Memory B cell (primary cell): ENCODE measurements around the gene CAV3.

ENCODE experiments used
- ATAC-seq: fragments of 150-1000 bp; cut with Tn5 transposase; 2 replicates; pipeline ENCODE4 v1.10.0; 2021; ENCODE audit warnings: low read depth, mild to moderate bottlenecking, moderate library complexity
- DNase-seq, 2 donors: peaks; one replicate each; pipeline ENCODE4 v3.0.0; 2022; ENCODE audit warnings: low spot score in 2 of 2
- H3K27ac Mint-ChIP-seq: one replicate; pipeline ENCODE4 v1.8.0; 2022; ENCODE audit warnings: mild to moderate bottlenecking, moderate library complexity, mixed read lengths
- H3K27me3 Mint-ChIP-seq: one replicate; pipeline ENCODE4 v1.8.0; 2022; ENCODE audit warnings: mixed read lengths
- H3K36me3 Mint-ChIP-seq: one replicate; pipeline ENCODE4 v1.8.0; 2022; ENCODE audit warnings: mild to moderate bottlenecking, mixed read lengths
- H3K4me1 Mint-ChIP-seq: one replicate; pipeline ENCODE4 v1.8.0; 2022; ENCODE audit warnings: mixed read lengths
- H3K4me3 Mint-ChIP-seq: one replicate; pipeline ENCODE4 v1.8.0; 2022; ENCODE audit warnings: mild to moderate bottlenecking, moderate library complexity, mixed read lengths
- H3K9me3 Mint-ChIP-seq: one replicate; pipeline ENCODE4 v1.8.0; 2022; ENCODE audit warnings: mixed read lengths

Gene CAV3

GRCh38 chr3:8777201-8777977 is 43.8 kb downstream of the CAV3 start:
- Mint-ChIP-seq H3K27ac (no peak overlapping the region), H3K4me1 (peaks cover 4% of the 10 kb centered on the region), H3K9me3 (peaks cover 3% of the 10 kb centered on the region), H3K4me3 (no peak overlapping the region), H3K27me3 (peaks cover 18% of the 10 kb centered on the region), H3K36me3 (no peaks in the 10 kb centered on the region)
- no peak for ATAC-seq
- DNase-seq = no peak

- Mint-ChIP-seq H3K27me3 (peaks cover 16% of the 10 kb centered on the region), H3K27ac (no peak overlapping the region), H3K4me3 (no peak overlapping the region), H3K36me3 (no peaks in the 10 kb centered on the region), H3K9me3 (peaks cover 3% of the 10 kb centered on the region), H3K4me1 (peaks cover 4% of the 10 kb centered on the region)
- no peak for ATAC-seq
- DNase-seq = no peak
These were observed 44.3 kb downstream of the CAV3 start for GRCh38 chr3:8777978-8778267.

DNA sequence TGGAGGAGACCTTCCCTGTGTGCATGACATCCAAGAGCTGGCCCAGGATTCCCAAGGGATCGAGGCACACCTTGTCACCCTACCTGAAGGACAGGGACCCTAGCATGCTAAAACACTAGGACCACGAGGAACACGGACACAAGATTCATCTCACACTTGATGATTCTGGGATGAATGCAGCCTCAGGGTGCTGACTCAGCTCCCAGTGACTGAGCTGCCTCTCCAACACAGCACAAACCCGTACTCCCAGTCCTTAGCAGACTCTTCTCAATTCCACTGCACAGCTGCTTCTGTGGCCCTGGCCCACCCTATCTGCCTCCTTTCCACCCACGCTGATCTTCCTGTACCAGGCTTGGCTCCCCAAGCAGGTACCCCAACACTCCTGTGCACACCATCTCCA is 44.9 kb downstream of the CAV3 start:
- H3K4me1 Mint-ChIP-seq = peaks cover 4% of the 10 kb centered on the region
- no peak overlapping the region for H3K27ac Mint-ChIP-seq
- DNase-seq = no peak
- no peak overlapping the region for H3K4me3 Mint-ChIP-seq
- peaks cover 15% of the 10 kb centered on the region for H3K27me3 Mint-ChIP-seq
- ATAC-seq = no peak
- no peaks in the 10 kb centered on the region for H3K36me3 Mint-ChIP-seq
- H3K9me3 Mint-ChIP-seq = peaks cover under 1% of the 10 kb centered on the region

DNA sequence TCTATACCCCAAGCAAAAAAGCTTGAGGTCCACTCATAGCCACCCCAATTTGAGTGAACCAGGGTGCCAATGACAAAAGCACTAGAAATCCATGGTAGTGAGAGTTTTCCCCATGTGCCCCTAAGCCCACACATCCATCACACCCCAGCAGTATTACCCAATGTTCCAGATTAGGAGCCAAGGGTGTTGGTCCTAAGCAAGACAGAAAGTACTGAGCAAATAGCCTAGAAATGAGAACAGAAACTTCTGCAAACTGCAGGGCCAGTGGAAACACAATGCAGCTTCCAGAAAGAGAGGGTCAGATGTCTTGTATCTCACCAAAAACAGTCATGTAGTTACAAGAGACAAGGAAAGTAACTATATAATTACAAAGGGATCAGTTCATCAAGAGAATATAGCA is 46.7 kb downstream of the CAV3 start:
- ATAC-seq = no peak
- DNase-seq = no peak
- no peak overlapping the region for H3K4me3 Mint-ChIP-seq

DNA sequence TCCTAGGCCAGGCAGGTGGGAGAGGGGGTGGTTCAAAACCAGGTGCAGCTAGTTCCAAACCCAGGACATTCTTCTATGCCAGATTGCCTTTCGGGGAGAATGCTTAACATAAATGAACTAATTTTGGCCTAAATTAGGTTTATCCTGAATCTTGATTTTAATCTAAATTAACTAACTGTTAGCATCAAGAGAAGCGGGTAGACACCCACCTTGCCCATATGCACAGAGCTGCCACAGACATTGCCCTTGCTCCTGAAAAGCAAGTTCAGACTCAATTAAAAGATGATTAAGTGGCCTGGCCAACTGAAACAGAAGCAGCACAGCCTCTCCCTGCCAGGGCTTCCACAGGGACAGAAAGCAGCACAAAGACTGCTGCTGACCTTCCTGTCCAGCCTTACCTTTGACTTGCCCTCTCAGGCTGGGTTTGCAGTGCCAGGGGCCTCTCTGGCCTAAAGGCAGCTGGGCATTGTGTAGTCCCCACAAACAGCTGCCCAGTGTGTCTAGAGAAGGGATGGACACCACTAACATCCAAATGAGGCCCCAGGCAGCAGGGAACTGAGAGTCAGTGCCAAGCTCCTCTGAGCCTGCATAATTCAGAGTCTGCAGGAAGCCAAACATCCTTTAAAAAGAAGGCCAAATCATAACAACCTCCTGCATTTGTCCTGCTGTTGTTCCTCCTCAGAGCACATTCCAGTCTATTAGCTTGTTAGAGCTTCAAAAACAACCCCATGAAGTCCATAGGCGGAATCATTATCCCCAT is 51.3 kb downstream of the CAV3 start:
- Mint-ChIP-seq H3K36me3 (no peaks in the 10 kb centered on the region), H3K4me1 (no peaks in the 10 kb centered on the region), H3K4me3 (no peak overlapping the region), H3K9me3 (peaks cover 7% of the 10 kb centered on the region), H3K27me3 (no peaks in the 10 kb centered on the region), H3K27ac (no peak overlapping the region)
- ATAC-seq (no peak), DNase-seq (no peak)

More for the DNA sequence above, 46.7 kb downstream of the CAV3 start:
- Mint-ChIP-seq H3K27ac (no peak overlapping the region), H3K36me3 (no peaks in the 10 kb centered on the region), H3K4me1 (peaks cover 4% of the 10 kb centered on the region), H3K27me3 (peaks cover 14% of the 10 kb centered on the region), H3K9me3 (no peaks in the 10 kb centered on the region)

DNA sequence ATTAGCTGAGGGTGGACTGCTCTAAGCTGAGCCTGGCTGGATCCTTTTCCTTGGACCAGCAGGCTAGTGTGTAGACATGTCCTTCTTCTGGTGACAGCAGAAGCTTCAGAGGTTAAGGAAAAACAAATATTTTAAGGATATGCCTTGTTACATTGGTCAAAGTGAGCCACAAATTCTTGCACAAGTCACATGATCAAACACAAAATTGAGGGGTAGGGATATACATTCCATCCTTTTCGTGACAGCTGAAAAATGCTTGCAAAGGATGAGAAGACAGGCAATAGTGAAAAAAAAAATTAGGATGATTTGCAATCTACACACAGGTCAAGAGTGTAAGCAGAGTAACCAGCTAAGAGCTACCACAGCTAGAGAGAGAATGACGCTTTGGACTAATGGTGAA is 56.9 kb downstream of the CAV3 start:
- Mint-ChIP-seq H3K4me1 (no peaks in the 10 kb centered on the region), H3K27me3 (peaks cover 4% of the 10 kb centered on the region), H3K9me3 (peaks cover 7% of the 10 kb centered on the region), H3K4me3 (no peak overlapping the region), H3K27ac (no peak overlapping the region), H3K36me3 (no peaks in the 10 kb centered on the region)
- DNase-seq = no peak
- ATAC-seq = no peak

GRCh38 chr3:8793242-8793641 is 59.6 kb downstream of the CAV3 start:
- Mint-ChIP-seq H3K4me3 (no peak overlapping the region), H3K36me3 (no peaks in the 10 kb centered on the region), H3K27me3 (peaks cover 11% of the 10 kb centered on the region), H3K4me1 (no peaks in the 10 kb centered on the region), H3K27ac (no peak overlapping the region), H3K9me3 (peaks cover 7% of the 10 kb centered on the region)
- DNase-seq (no peak), ATAC-seq (no peak)

DNA sequence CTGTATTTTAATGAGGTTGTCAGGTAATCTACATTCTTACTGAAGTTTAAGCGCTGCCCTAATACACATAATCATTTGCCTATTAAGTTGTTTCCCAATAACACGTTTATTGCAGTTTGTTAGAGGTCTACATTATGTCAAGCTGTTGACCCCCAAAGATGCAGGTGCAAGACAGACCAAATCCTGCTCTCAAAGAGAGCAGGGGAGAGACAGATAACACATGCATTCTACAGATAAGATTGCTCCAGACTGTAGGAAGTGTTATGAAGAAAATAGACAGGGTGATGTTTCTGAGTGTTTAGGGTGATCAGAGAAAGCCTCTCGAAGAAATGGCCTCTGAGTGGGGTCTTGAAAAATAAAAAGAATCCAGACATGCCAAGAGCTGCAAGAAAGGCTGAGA is 60.6 kb downstream of the CAV3 start:
- H3K27ac Mint-ChIP-seq = no peak overlapping the region
- H3K9me3 Mint-ChIP-seq = peaks cover 4% of the 10 kb centered on the region
- no peak overlapping the region for H3K4me3 Mint-ChIP-seq
- DNase-seq (no peak), ATAC-seq (no peak)
- H3K4me1 Mint-ChIP-seq = no peaks in the 10 kb centered on the region
- peaks cover 13% of the 10 kb centered on the region for H3K27me3 Mint-ChIP-seq
- no peaks in the 10 kb centered on the region for H3K36me3 Mint-ChIP-seq
